Activated B cell treated with CpG ODN at 0.5 μM for 24 hours (primary cell): ENCODE data around the gene PFKFB3. TPM values are rescaled to one million over a fixed set of nuclear protein-coding genes. Genes with fewer than 3 reads are reported as not detected.

Source experiments
- ATAC-seq: fragments of 200-7000 bp; cut with Tn5 transposase; one replicate; pipeline ENCODE4 v1.10.0; 2021; ENCODE audit warnings: low read depth, mild to moderate bottlenecking, moderate library complexity
- CTCF ChIA-PET: fragments of 350-600 bp; sonication (Branson Sonifier 250); formaldehyde crosslinking; loops from one replicate; lab custom pipeline; 2021; ENCODE audit warnings: antibody characterized with exemption; lab: Charles Lee
- POLR2A ChIA-PET: fragments of 350-600 bp; sonication (Branson Sonifier 250); formaldehyde crosslinking; loops from one replicate; lab custom pipeline; 2021; ENCODE audit warnings: antibody characterized with exemption; lab: Charles Lee
- DNase-seq: peaks from one replicate; pipeline ENCODE4 v3.0.0; 2022
- H3K27ac Mint-ChIP-seq: one replicate; pipeline ENCODE4 v1.8.0; 2020; ENCODE audit warnings: mixed read lengths
- H3K27me3 Mint-ChIP-seq: one replicate; pipeline ENCODE4 v1.8.0; 2021; ENCODE audit warnings: mixed read lengths
- H3K36me3 Mint-ChIP-seq: one replicate; pipeline ENCODE4 v1.8.0; 2021; ENCODE audit warnings: low read depth, mixed read lengths
- H3K4me1 Mint-ChIP-seq: one replicate; pipeline ENCODE4 v1.8.0; 2021; ENCODE audit warnings: mixed read lengths
- H3K4me3 Mint-ChIP-seq: one replicate; pipeline ENCODE4 v1.8.0; 2020; ENCODE audit warnings: mild to moderate bottlenecking, mixed read lengths
- H3K9me3 Mint-ChIP-seq: one replicate; pipeline ENCODE4 v1.8.0; 2020; ENCODE audit warnings: mixed read lengths
- CTCF ChIP-seq: fragments of 200-600 bp; IDR thresholded peaks from one replicate; pipeline ENCODE4 v1.8.0; 2022; ENCODE audit warnings: antibody characterized with exemption, mild to moderate bottlenecking
- intact Hi-C: fragments of 100-400 bp; cut with micrococcal nuclease; formaldehyde crosslinking; loops from one replicate; pipeline ENCODE4 v1.15.1; 2024
- total RNA-seq: library from RNA; stranded (reverse); gene quantifications from 2 replicates; pipeline ENCODE4 v1.2.3, GENCODE V29; 2022

PFKFB3 gene
- total RNA-seq, 1 donor from 2014 or later = 105 TPM

GRCh38 chr10:6214612-6215011 lies 11.9 kb downstream of the PFKFB3 start:
- DNase-seq (no peak), ATAC-seq (no peak)
- CTCF ChIA-PET = interaction anchor here (1.3 kb wide), 1 partner anchor 187 kb away, joined by 4 read pairs; no protein-coding TSS in a partner anchor
- Mint-ChIP-seq H3K4me1 (peaks cover 3% of the 10 kb centered on the region), H3K36me3 (peaks cover 56% of the 10 kb centered on the region), H3K27ac (no peak overlapping the region), H3K27me3 (no peaks in the 10 kb centered on the region), H3K4me3 (no peak overlapping the region), H3K9me3 (no peaks in the 10 kb centered on the region)
- POLR2A ChIA-PET = interaction anchor here (1.0 kb wide), 1 partner anchor 12 kb away, joined by 3 read pairs; the partner anchor contains the start of gene PFKFB3
- no peak for TF ChIP-seq CTCF
- intact Hi-C loops = loop anchor here (5.0 kb wide), 1 partner anchor 38 kb away; no protein-coding TSS in a partner anchor

- ATAC-seq = no peak
- ChIA-PET CTCF (interaction anchor here (1.3 kb wide), 1 partner anchor 186 kb away, joined by 4 read pairs; no protein-coding TSS in a partner anchor), POLR2A (interaction anchor here (1.0 kb wide), 1 partner anchor 12 kb away, joined by 3 read pairs; the partner anchor contains the start of gene PFKFB3)
- intact Hi-C loops = loop anchor here (5.0 kb wide), 1 partner anchor 37 kb away; no protein-coding TSS in a partner anchor
- no peak for TF ChIP-seq CTCF
- Mint-ChIP-seq H3K9me3 (no peaks in the 10 kb centered on the region), H3K4me1 (peaks cover 6% of the 10 kb centered on the region), H3K27ac (no peak overlapping the region), H3K36me3 (peaks cover 62% of the 10 kb centered on the region), H3K27me3 (no peaks in the 10 kb centered on the region), H3K4me3 (no peak overlapping the region)
- DNase-seq = no peak
Observed at GRCh38 chr10:6215241-6215640, 12.5 kb downstream of the PFKFB3 start.

GRCh38 chr10:6215683-6216484 lies 13.2 kb downstream of the PFKFB3 start:
- POLR2A ChIA-PET = interaction anchor here (1.0 kb wide), 1 partner anchor 13 kb away, joined by 3 read pairs; the partner anchor contains the start of gene PFKFB3
- Mint-ChIP-seq H3K27me3 (no peaks in the 10 kb centered on the region), H3K4me1 (peaks cover 12% of the 10 kb centered on the region), H3K9me3 (no peaks in the 10 kb centered on the region), H3K4me3 (no peak overlapping the region), H3K36me3 (peaks cover 68% of the 10 kb centered on the region), H3K27ac (no peak overlapping the region)
- TF ChIP-seq CTCF = no peak
- CTCF ChIA-PET = no interaction called here
- DNase-seq (no peak), ATAC-seq (no peak)
- intact Hi-C loops = loop anchor here (5.0 kb wide), 1 partner anchor 36 kb away; no protein-coding TSS in a partner anchor

- intact Hi-C loops = loop anchor here (5.0 kb wide), 1 partner anchor 35 kb away; no protein-coding TSS in a partner anchor
- peaks cover 10% of the 10 kb centered on the region for H3K4me1 Mint-ChIP-seq
- ChIA-PET CTCF (no interaction called here), POLR2A (interaction anchor here (1.6 kb wide), 1 partner anchor 9 kb away, joined by 6 read pairs; no protein-coding TSS in a partner anchor)
- ATAC-seq (no peak), DNase-seq (no peak)
- H3K4me3 Mint-ChIP-seq = no peak overlapping the region
- H3K27me3 Mint-ChIP-seq = no peaks in the 10 kb centered on the region
- no peak for TF ChIP-seq CTCF
- H3K9me3 Mint-ChIP-seq = no peaks in the 10 kb centered on the region
- H3K27ac Mint-ChIP-seq = no peak overlapping the region
- peaks cover 78% of the 10 kb centered on the region for H3K36me3 Mint-ChIP-seq
Observed at GRCh38 chr10:6216916-6217315, 14.2 kb downstream of the PFKFB3 start.

GRCh38 chr10:6217611-6218010 lies 14.9 kb downstream of the PFKFB3 start:
- H3K36me3 Mint-ChIP-seq = peaks cover 84% of the 10 kb centered on the region
- intact Hi-C loops = loop anchor here (5.0 kb wide), 1 partner anchor 35 kb away; no protein-coding TSS in a partner anchor
- no peak for ATAC-seq
- H3K27ac Mint-ChIP-seq = no peak overlapping the region
- ChIA-PET POLR2A (interaction anchor here (1.4 to 1.6 kb wide), 2 partner anchors 10 to 15 kb away, joined by 4 to 6 read pairs; partner anchors contain the start of gene PFKFB3), CTCF (no interaction called here)
- DNase-seq = no peak
- H3K27me3 Mint-ChIP-seq = no peaks in the 10 kb centered on the region
- H3K4me1 Mint-ChIP-seq = peaks cover 10% of the 10 kb centered on the region
- H3K4me3 Mint-ChIP-seq = no peak overlapping the region
- H3K9me3 Mint-ChIP-seq = no peaks in the 10 kb centered on the region
- TF ChIP-seq CTCF = no peak
